ENCODE results near the gene TRABD2B.

DNA sequence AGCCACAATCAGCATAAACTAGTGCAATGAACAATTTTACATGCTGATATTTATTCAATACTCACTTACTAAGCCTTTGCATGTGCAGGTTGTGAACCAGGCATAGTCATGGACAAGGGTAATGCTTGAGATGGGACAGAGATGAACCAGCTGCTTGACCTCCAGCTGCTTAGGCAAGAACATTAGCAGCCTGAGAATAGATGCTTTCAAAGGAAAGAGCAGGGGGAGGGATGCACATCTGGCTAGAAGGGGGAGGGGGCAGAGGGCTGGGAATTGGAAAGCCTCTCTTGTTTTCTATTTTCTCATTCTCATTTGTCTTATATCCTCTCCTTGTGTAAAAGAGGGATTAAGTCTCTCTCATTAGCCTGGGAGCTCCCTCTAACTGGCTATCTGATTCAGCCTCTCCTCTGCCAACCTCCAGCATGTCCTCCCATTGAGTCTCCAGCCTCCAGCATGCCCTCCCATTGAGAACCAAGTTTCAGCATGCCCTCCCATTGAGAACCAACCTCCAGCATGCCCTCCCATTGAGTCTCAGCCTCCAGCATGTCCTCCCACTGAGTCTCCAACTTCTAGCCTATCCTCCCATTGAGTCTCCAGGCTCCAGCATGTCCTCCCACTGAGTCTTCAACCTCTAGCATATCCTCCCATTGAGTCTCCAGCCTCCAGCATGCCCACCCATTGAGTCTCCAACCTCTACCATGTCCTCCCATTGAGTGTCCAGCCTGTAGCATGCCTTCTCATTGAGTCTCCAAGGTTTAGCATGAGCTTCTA lies 38.4 kb upstream of the TRABD2B start:
- TF ChIP-seq, protein P1, sequence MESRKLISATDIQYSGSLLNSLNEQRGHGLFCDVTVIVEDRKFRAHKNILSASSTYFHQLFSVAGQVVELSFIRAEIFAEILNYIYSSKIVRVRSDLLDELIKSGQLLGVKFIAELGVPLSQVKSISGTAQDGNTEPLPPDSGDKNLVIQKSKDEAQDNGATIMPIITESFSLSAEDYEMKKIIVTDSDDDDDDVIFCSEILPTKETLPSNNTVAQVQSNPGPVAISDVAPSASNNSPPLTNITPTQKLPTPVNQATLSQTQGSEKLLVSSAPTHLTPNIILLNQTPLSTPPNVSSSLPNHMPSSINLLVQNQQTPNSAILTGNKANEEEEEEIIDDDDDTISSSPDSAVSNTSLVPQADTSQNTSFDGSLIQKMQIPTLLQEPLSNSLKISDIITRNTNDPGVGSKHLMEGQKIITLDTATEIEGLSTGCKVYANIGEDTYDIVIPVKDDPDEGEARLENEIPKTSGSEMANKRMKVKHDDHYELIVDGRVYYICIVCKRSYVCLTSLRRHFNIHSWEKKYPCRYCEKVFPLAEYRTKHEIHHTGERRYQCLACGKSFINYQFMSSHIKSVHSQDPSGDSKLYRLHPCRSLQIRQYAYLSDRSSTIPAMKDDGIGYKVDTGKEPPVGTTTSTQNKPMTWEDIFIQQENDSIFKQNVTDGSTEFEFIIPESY (IDR thresholded peaks at IDR 0.05; ENCODE audit: borderline replicate concordance, low read depth), result no peak
- TF ChIP-seq, protein P2, sequence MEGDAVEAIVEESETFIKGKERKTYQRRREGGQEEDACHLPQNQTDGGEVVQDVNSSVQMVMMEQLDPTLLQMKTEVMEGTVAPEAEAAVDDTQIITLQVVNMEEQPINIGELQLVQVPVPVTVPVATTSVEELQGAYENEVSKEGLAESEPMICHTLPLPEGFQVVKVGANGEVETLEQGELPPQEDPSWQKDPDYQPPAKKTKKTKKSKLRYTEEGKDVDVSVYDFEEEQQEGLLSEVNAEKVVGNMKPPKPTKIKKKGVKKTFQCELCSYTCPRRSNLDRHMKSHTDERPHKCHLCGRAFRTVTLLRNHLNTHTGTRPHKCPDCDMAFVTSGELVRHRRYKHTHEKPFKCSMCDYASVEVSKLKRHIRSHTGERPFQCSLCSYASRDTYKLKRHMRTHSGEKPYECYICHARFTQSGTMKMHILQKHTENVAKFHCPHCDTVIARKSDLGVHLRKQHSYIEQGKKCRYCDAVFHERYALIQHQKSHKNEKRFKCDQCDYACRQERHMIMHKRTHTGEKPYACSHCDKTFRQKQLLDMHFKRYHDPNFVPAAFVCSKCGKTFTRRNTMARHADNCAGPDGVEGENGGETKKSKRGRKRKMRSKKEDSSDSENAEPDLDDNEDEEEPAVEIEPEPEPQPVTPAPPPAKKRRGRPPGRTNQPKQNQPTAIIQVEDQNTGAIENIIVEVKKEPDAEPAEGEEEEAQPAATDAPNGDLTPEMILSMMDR (IDR thresholded peaks at IDR 0.05), result no peak
- no peak for TF ChIP-seq SMC3 (IDR thresholded peaks at IDR 0.05; ENCODE audit: low read depth, low read length)
- TF ChIP-seq IRF3 (IDR thresholded peaks at IDR 0.05; ENCODE audit: low read depth, low read length), result no peak
- no peak for TF ChIP-seq TEAD4 (IDR thresholded peaks at IDR 0.05; ENCODE audit: borderline replicate concordance, insufficient read depth)
- TF ChIP-seq EZH2phosphoT487 (IDR thresholded peaks at IDR 0.05; ENCODE audit: borderline replicate concordance, low read depth), result no peak
- TF ChIP-seq YY1 (IDR thresholded peaks at IDR 0.05; ENCODE audit: low read depth), result no peak
- no peak for TF ChIP-seq RFX5 (IDR thresholded peaks at IDR 0.05; ENCODE audit: low read length)
- no peak for TF ChIP-seq NRF1 (IDR thresholded peaks at IDR 0.05; ENCODE audit: low read depth, low read length)

Data from SK-N-SH (cell line).